HG03280 (cell line): ENCODE measurements around the gene TMEM74B.

Source experiments
- ATAC-seq: cut with Tn5 transposase; IDR thresholded peaks from one replicate; pipeline ENCODE4 v1.9.1; 2021; ENCODE audit warnings: mild to moderate bottlenecking, moderate library complexity; ENCODE audit not compliant: unreplicated experiment

The TMEM74B gene

DNA sequence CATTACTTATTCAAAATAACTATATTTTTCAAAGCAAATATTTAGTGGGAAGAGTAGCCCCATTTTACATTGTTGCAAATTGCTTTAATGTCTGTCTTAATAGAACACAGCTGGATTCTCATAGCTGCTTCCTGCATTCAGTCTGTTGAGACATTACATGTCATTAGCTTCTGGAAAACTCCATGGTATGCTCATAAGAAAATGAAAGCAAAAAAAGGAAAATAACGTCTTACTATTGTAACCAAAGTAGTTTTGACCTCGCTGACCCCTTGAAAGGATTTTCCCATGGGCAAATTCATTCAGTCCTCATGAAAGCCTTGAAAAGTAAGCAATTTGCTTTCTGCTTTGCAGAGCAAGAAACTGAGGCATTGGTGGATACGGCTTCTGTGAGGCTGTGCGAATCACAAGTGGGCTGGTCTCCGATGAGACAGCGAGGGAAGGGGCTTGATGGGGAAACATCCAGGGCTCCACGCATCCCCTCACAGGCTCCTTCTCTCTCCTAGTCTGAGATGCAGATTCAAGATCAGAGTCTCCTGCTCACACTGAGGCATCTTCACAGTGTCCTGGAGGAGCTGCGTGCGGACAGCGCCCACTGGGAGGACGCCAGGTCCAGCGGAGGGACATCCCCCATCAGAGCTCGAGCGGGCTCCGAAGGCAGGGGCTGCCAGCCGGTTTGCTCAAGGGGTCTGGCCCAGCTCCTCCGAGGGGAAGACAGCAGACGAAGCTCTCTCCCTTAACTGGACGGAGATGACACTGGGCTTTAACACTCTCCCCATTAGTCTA lies 21.8 kb upstream of the TMEM74B start:
- no peak for ATAC-seq

DNA sequence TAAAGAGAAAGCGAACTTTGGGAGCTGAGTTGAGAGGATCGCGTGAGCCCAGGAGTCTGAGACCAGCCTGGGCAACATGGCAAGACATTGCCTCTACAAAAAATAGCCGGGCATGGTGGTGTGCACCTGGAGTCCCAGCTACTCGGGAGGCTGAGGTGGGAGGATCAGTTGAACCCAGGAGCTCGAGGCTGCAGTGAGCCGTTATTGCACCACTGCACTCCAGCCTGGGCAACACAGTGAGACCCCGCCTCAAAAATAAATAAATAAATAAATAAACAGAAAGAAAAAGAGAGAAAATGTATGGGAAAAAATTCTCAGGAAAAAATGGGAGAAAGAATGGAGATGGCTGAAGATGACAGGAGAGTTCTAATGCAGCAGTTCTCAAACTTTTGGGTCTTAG lies 21.0 kb upstream of the TMEM74B start:
- ATAC-seq = no peak

DNA sequence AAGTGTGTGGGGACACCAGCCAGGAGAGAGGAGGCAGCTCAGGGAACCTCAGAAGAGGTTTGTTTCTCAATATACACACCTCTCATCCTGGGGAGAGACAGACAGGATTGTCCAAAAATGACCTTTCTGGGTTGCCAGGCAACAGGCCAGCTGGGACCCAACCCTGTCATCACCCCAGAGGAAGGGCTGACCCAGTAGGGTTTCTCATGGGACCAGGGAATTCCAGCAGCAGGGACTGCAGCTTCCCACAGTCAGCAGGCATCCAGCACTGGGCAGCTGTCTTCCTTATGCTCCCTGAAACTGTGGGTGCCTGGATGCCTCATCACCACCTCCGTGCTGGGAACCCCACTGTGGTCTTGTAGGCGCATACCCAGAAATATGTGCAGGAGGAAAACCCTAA lies 19.8 kb upstream of the TMEM74B start:
- no peak for ATAC-seq

DNA sequence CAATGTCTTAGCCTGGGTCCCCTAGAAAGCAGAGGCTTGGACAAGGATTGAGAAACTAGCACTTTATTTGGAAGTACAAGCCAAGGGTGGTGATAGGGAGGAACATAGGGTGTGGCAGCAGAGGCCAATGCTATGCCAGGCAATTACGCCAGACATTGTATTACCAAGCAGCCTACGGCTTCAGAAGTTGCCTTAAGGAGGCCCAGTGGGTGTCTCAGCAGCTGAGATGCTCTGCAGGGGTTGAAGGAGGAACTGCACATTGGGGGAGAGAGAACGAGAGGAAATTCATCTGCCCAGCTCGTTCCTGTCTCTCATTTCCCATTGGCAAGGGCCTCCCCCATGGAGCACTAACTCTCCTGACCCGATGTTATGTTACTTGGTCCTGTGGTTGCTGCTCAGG lies 19.3 kb upstream of the TMEM74B start:
- no peak for ATAC-seq

DNA sequence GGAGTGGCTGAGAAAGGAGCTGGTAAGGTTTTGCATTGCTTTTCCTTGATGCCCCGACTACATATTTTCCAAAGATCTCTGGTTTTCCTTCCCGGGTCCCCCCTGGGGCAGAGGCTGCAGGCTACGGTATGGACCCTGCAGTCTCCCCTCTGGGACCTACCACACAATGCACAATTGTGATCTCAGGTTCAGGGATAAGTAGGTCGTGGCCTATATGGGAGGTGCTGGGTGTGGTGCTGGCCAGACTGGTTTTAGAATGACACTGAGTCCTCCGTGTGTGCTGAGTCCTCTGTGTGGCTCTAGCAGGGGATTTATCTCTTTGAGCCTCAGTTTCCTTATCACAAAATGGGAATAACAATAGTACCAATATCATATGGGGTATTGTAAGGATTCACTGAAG lies 18.8 kb upstream of the TMEM74B start:
- ATAC-seq = no peak

DNA sequence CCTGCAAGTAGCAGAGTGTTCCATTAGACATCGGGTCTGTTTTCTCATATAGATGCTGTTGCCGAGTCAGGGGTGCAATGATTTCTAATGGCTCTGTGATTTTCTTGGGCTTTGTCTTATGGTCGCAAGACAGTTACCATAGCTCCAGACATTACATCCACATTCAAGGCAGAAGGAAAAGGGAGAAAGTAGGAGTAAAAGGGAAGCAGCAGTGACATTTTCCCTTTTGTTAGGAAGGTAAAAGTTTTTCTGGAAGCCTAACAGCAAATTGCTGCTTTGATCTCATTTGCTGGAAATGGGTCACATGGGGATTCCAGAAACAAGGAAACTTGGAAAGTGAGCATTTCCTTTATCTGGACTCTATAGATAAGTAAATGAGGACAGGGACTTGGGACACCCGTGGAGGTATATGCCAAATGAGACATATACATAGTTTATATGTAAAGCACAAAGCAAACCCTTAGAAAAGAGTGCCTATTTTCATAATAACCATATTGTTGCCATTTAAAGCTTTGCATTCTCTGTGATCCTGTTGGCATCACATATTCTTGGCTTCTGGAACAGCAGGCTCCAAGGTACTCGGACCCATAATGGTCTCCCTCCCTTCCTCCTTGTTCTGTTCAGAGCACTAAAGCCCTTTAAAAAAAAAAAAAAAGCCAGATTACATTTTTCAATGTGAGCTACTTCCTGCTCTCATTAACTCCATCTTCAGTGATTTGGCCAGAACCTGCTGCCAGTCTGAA lies 18.2 kb upstream of the TMEM74B start, which contains the start of gene C20orf202:
Gene C20orf202 (plus strand): TSS at position 693 of the 743 bp plus-strand sequence. CDS start 132 bp downstream, outside the sequence.
- ATAC-seq = no peak

DNA sequence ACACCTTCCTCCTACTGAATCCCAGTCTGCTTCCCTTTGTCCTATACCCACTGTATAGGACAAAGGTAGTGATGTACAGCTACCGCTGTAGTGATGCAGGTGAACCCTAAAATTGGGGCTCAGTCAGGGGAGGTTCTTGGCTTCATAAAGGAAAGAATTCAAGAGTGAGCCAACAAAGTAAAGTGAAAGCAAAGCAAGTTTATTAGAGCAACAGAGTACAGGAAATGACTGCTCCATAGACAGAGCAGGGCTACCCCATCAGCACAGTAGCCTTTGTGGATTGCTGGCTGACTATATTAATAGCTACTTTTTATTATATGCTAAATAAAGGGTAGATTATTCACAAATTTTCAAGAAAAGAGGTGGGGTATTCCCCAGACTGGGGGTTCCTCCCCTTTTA lies 15.2 kb upstream of the TMEM74B start:
- no peak for ATAC-seq

DNA sequence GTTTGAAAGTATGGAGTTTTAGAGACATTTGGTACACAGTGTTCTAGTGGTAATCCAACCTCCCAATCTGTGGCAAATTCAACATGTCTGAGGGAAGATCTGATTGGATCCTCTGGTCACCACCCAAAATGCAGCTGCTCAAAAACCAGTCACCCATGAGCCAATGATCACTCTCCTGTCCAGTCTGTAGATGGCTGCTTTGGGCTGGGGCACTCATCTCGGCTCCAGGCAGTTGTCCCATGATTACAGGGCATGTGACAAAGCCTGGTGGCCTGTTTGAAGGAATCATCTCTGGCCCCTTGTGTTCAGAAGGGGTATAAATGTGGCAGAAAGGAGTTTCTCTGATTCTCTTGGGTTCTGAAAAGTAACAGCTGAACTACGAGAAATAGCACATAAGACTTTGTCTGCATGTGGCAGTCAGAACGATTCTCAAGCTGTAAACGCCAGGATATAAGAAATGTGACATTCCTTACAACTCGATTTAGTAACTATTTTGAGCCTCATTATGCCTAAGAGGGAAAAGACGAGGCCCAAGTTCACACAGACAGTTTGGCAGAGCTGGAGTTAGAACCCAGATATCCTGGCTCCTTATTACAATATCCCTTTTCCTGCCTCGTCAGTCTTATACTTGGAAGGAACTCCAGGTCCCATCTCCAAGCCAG lies 14.6 kb upstream of the TMEM74B start:
- ATAC-seq = no peak

DNA sequence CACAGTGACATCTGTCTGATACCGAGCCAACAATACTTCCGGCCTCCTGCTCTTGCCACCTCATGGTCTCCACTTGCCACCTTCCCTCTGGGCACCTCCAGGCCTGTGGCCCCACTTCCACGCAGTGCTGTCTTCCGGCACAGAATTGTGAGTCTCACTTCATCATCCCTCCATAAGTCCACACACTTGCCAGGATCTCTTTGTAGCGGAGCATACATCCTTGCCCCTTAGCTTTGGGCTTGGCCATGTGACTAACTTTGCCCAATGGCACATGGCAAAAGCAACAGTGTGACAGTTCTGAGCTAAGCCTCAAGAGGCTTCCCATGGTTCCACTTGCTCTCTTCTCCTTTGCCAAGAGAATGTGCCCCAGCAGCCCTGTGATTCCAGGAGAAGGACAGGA lies 14.0 kb upstream of the TMEM74B start:
- no peak for ATAC-seq

DNA sequence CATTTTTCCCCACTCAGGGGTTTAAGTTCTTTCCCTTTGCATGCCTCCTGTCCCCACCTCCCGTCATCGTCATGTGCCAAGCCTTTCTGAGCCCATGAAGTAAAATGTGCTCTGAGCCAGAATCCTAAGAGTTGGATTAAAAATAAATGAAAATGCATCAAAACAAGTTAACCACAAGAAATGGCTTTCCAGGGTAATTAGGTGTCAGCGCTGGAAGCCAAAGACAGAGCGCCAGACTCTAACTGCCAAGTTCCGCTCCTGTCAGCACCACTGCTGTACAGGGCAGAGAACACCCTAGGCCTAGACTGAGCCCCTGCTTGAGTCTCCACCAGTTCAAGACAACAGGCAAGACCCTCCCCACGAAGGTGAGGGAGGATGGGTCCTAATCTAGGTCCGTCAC lies 13.0 kb upstream of the TMEM74B start:
- no peak for ATAC-seq

DNA sequence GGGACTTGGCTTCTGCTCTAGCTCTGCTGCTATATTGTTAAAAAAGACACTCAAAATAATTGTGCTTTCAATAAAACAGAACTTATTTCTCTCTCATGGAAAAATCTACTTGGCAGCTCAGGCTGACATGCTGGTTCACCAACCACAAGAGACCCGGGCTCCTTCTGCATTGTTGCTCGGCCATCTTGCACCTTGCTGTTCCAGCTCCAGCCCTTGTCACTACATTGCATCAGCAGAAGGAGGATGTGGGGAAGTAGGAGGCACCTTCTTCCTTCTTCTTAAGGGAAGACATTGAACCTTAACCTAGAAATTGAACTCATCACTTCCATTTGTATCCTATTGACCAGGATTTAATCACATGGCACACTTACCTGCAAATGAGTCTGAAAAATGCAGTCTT lies 11.9 kb upstream of the TMEM74B start:
- no peak for ATAC-seq

DNA sequence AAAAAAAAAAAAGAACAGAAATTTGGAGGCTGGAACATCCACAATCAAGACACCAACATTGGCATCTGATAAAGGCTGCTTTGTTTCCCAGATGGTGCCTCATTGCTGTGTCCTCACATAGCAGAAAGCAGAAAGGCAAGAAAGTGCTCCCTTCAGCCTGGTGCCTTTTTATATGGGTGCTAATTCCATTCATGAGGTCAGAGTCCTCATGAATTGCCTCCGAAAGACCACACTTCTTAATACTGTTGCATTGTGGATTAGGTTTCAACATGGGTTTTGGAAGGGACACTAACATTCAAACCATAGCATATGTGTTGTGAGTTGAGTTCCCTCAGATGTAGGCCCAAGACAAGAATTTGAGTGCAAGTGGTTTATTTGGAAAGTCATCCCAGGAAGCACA lies 10.4 kb upstream of the TMEM74B start:
- no peak for ATAC-seq

DNA sequence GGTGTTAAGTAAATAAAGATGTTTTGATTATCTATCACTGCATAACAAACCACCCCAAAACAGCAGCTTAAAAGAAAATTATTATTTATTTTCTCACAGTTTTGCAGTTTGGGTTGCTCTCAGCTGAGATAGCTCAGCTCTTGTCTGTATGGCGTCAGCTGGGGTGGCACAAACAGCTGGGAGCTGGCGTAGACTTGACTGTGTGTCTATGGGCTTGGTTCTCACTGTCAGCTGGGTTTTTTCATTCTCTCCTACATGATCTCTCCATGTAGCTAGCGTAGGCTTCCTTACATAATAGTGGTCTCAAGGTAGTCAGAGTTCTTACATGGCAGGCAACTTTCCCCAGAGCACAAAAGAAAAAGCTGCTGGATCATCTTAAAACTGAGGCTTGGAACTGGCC lies 6.5 kb upstream of the TMEM74B start:
- no peak for ATAC-seq

DNA sequence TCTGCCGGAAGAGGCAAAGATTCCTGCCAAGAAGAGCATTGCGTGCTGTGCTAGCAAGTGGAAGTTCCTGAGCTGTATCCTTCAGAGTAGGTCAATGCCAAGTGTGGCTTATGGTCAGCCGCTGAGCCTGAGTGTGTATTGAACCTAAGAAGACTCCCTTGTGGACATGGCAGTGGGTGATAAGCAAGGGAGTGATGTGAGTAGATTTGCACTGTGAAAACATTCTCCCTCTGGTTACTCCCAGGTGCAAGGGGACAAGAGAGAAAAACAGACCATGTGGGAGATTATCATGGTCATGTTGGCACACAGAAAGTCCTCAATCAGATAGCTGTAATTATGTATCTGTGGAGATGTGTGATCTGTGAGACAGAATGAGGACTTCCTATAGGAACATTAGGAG lies 6.1 kb upstream of the TMEM74B start:
- no peak for ATAC-seq

DNA sequence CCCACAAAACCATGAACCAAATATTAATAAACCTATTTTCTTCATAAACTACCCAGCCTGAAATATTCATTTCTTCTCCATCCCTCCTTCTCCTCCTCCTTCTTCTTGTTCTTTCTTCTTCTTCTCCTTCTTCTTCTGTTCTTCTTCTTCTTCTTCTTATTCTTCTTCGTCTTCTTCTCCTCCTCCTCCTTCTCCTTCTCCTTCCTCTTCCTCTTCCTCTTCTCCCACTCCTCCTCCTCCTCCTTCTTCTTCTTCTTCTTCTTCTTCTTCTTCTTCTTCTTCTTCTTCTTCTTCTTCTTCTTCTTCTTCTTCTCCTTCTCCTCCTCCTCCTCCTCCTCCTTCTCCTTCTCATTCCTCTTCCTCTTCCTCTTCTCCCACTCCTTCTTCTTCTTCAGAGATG lies 5.0 kb upstream of the TMEM74B start:
- no peak for ATAC-seq

DNA sequence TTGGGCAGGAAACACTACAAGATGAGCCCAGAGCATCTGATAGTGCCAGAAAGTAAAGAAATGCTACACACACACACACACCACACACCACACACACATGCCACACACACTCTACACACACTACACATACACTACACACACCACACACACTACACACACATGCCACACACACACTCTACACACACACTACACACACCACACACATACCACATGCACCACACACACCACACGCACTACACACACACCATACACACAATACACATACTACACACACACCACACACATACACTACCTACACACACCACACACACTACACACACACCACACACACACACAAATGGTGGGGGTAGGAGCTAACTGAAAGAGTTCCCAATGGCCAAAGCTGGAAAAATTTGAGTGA lies 3.6 kb upstream of the TMEM74B start:
- no peak for ATAC-seq

DNA sequence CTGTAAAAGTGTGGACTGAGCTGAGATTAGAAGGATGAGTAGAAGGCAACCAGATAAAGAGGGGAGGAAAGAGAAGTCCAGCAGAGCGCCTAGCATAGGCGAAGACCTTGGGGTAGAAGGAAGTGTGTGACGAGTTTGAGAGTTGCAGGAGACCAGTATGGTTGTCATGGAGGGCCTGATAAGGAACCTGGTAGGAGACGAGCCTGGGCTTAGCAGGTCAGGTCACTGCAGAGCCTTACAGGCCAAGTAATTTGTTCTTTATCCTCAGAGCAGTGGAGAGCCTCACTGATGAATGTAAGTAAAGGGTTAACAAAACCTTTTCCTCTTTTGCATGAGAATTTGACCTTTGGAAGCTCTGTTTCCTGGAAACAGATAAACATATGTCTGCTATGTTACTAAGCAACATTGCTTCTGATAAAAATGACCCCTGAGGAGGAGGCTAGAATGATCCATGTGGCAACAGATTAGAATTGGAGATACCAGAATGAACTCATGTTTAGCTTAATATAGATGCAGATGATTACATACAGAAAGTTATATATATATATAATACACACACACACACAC lies 2.9 kb upstream of the TMEM74B start:
- no peak for ATAC-seq

DNA sequence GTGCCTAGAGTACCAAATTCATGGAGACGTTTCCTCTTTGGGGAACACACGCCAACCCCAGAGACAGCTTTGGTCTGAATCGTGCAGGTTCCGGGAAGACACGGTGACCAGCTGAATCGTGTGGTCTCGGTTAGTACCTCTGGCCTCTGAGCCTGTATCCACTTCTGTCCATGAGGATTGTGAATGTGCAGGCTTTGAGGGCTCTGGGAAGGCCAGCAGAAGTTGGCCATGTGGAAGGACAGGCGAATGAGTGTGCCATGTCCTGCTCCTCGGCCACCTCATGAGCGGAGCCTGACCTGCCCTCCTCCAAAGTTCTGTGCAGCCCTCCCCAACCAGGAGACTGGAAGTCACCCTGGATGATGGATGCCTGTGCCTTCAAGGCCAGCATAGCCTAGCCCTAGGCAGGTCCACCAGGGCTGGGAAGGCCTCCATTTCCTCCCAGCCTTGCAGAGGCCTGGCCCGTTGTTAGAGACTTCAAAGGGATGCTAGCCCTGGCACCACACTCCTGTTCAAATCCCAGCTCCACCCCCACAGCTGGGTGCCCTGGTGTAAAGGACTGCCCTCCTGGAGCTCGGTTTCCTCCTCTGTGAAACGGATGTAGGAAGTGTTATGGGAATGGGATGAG lies 1.7 kb upstream of the TMEM74B start:
- ATAC-seq = no peak

DNA sequence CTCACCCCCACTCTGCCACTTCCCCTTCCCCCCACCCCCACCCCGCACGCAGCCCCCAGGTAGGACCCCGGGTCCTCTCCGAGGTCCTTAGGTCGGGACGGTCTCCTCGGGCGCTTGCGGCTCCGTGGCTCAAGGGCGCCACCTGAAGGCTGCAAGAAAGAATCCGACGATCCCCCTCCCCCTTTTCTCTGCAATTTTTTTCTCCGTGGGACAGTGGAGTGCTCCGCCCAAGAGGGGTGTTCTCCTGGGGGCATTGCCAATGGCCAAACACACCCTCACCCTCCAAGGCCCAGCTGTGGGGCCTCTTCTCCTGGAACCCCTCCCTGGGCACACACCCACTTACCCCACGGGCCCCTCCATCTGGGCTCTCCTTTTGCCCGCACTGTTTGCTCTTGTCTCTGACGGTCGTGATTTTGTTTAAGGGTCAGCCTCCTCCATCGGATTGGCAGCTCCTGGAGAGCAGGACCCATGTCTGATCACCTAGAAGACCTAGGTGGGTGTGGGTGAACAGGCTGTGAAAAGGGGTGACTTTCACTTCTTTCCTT lies 1.1 kb upstream of the TMEM74B start:
- no peak for ATAC-seq

DNA sequence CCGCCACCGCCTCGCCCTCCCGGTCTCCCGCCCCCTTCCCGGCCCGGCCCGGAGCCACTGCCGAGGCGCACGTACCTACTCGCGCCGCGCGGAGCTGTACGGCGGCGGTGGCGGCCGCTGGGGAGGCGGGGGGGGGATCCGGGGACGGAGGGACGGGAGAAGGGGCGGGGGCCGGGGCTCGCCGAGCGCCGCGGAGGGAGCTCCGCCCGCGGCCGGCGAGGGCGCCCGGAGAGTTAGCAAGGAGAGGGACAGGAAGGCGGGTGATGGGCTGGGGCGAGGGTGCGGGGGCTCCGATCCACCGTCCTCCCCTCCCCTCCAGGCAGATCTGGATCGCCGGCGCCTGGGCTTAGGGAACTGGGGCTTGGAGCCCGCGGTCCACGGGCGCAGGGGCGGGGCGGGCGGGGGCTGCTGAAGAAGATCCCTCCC lies 548 bp upstream of the TMEM74B start:
- no peak for ATAC-seq

DNA sequence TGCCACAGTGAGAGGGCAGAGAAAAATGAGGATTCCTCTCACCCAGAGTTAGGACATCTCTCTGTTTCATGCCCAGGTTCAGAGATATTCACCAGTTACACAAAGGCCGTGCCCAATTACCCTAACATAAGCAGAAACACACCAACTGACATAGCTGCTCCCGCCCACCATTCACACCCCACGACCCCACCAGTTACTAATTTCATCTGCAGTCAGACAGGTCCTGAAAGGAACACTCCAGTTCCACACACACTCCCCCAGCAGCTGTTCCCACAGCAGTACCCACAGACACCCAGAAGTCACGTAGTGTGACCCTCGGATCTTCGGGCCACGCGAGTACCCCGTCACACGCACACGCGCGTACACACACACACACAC lies 532 bp downstream of the TMEM74B start:
- no peak for ATAC-seq
